Endothelial cell of umbilical vein (primary cell): ENCODE data around the gene ZCRB1. TPM values are rescaled to one million over a fixed set of nuclear protein-coding genes. Genes with fewer than 3 reads are reported as not detected.

Experiments
- BruUV-seq: library from RNA; stranded (reverse); fragments of 400-500 nt; replicated peaks from 2 replicates; lab custom pipeline; 2021; lab: Mats Ljungman, UMichigan
- CTCF ChIA-PET: fragments of 300-600, 350-600 bp; sonication (Branson Sonifier 250); formaldehyde crosslinking; loops from one replicate; lab custom pipeline; 2021; ENCODE audit warnings: antibody characterized with exemption, inconsistent platforms; lab: Charles Lee
- POLR2A ChIA-PET: fragments of 300-600, 350-600 bp; sonication (Branson Sonifier 250); formaldehyde crosslinking; loops from one replicate; lab custom pipeline; 2021; ENCODE audit warnings: antibody characterized with exemption, inconsistent platforms; lab: Charles Lee
- DNase-seq: peaks from one replicate; pipeline ENCODE4 v3.0.0-alpha.2; 2011; ENCODE audit warnings: low read depth, low spot score
- FAIRE-seq: peaks from 2 replicates; lab custom pipeline; 2011; peaks lifted over from hg19 to GRCh38; lab: Jason Lieb, UNC
- H2AFZ ChIP-seq: 2 replicates; pipeline ENCODE4 v1.6.0; 2012; ENCODE audit warnings: low read depth, low read length, control low read depth, inconsistent platforms
- H3K27ac ChIP-seq: 2 replicates; pipeline ENCODE4 v1.5.1; 2011; ENCODE audit warnings: low read depth, mild to moderate bottlenecking, control low read depth, low read length, moderate library complexity; ENCODE audit not compliant: insufficient read depth
- H3K27me3 ChIP-seq, 2 experiments: 2 replicates each; pipeline versions ENCODE4 v1.6.0 to v1.6.1; 2011; ENCODE audit warnings: low read length in 2 of 2, mixed read lengths in 1 of 2; ENCODE audit not compliant: control insufficient read depth in 2 of 2, insufficient read depth in 2 of 2
- H3K36me3 ChIP-seq, 2 experiments: 2 replicates in 1 of 2; 3 replicates in 1 of 2; pipeline ENCODE4 v1.5.1; 2011; ENCODE audit warnings: low read length in 2 of 2, mild to moderate bottlenecking in 1 of 2, moderate library complexity in 1 of 2; ENCODE audit not compliant: control insufficient read depth in 2 of 2, insufficient read depth in 2 of 2; ENCODE audit errors: extremely low read depth in 1 of 2
- H3K4me1 ChIP-seq: 3 replicates; pipeline ENCODE4 v1.5.1; 2011; ENCODE audit warnings: mild to moderate bottlenecking, low read length; ENCODE audit not compliant: control insufficient read depth, insufficient read depth; ENCODE audit errors: extremely low read depth
- H3K4me2 ChIP-seq: 2 replicates; pipeline ENCODE4 v1.6.1; 2011; ENCODE audit warnings: low read length, control low read depth, mixed read lengths; ENCODE audit not compliant: insufficient read depth
- H3K4me3 ChIP-seq, 3 experiments: fragments of 200-600 bp in 1 of 3; sonication (generic), shearing (Covaris generic) in 1 of 3; replicated peaks in 1 of 3; 2 replicates each; pipeline ENCODE4 v1.5.1; 2011 to 2016; ENCODE audit warnings: control low read depth in 3 of 3, low read length in 3 of 3, mild to moderate bottlenecking in 2 of 3, inconsistent platforms in 1 of 3, low read depth in 1 of 3, moderate library complexity in 1 of 3; ENCODE audit not compliant: insufficient read depth in 1 of 3
- H3K79me2 ChIP-seq: 2 replicates; pipeline ENCODE4 v1.6.0; 2012; ENCODE audit warnings: low read length, inconsistent platforms; ENCODE audit not compliant: control insufficient read depth, insufficient read depth
- H3K9ac ChIP-seq: replicated peaks from 2 replicates; pipeline ENCODE3; 2011; ENCODE audit warnings: low read length, control low read depth; ENCODE audit not compliant: insufficient read depth; ENCODE audit errors: extremely low read depth
- H3K9me1 ChIP-seq: replicated peaks from 3 replicates; pipeline ENCODE4 v1.6.0; 2011; ENCODE audit warnings: mild to moderate bottlenecking, low read length; ENCODE audit not compliant: control insufficient read depth, insufficient read depth; ENCODE audit errors: extremely low read depth
- H3K9me3 ChIP-seq: replicated peaks from 2 replicates; pipeline ENCODE4 v1.5.1; 2012; ENCODE audit warnings: low read length, inconsistent platforms; ENCODE audit not compliant: control insufficient read depth, insufficient read depth
- H4K20me1 ChIP-seq: replicated peaks from 2 replicates; pipeline ENCODE3; 2011; ENCODE audit warnings: mild to moderate bottlenecking, low read length; ENCODE audit not compliant: control insufficient read depth, insufficient read depth; ENCODE audit errors: extremely low read depth
- EZH2 ChIP-seq: IDR thresholded peaks from 2 replicates; pipeline ENCODE4 v1.6.1; 2012; ENCODE audit warnings: borderline replicate concordance, low read depth, mild to moderate bottlenecking, moderate library complexity, low read length, inconsistent platforms; ENCODE audit not compliant: severe bottlenecking
- FOS ChIP-seq: IDR thresholded peaks from 2 replicates; pipeline ENCODE4 v1.6.1; 2011; ENCODE audit warnings: mild to moderate bottlenecking, low read length, moderate library complexity, borderline replicate concordance; ENCODE audit not compliant: insufficient read depth
- GATA2 ChIP-seq: IDR thresholded peaks from 2 replicates; pipeline ENCODE4 v1.7.0; 2011; ENCODE audit warnings: low read depth, mild to moderate bottlenecking, moderate library complexity, mixed read lengths, low read length; ENCODE audit not compliant: insufficient read length, insufficient read depth
- JUN ChIP-seq: IDR thresholded peaks from 2 replicates; pipeline ENCODE4 v1.6.1; 2011; ENCODE audit warnings: borderline replicate concordance, low read depth; ENCODE audit not compliant: insufficient read length, insufficient read depth
- MYC ChIP-seq: IDR thresholded peaks from one replicate; pipeline ENCODE4 v1.6.1; 2011; ENCODE audit warnings: mild to moderate bottlenecking, low read depth, low read length
- POLR2A ChIP-seq: IDR thresholded peaks from 2 replicates; pipeline ENCODE4 v1.6.1; 2012; ENCODE audit warnings: low read depth, mild to moderate bottlenecking, control low read depth, low read length
- POLR2AphosphoS5 ChIP-seq: IDR thresholded peaks from 2 replicates; pipeline ENCODE4 v1.6.1; 2012; ENCODE audit warnings: low read depth, mild to moderate bottlenecking, control low read depth, low read length, moderate library complexity; ENCODE audit not compliant: insufficient read depth
- dilution Hi-C: fragments of 300-500 bp; cut with MboI; formaldehyde crosslinking; loops from one replicate; pipeline ENCODE4 v1.15.0; 2019; ENCODE audit warnings: low sequenced_read_pairs; ENCODE audit not compliant: extremely low pct_ligation_motif_present
- intact Hi-C: fragments of 100-400 bp; cut with micrococcal nuclease; formaldehyde crosslinking; loops from one replicate; pipeline ENCODE4 v1.10.0; 2022
- polyA plus RNA-seq, 4 experiments: library from polyadenylated mRNA; depleted of rRNA in 3 of 4; stranded (reverse) in 3 of 4; unstranded in 1 of 4; fragments of >200 nt; gene quantifications; 2 replicates each; pipeline versions ENCODE4 v1.2.1 to v1.2.3, GENCODE V29; 2011 to 2012; ENCODE audit warnings: missing spikeins in 1 of 4
- total RNA-seq: library from RNA; stranded (reverse); gene quantifications from 2 replicates; pipeline ENCODE4 v1.2.3, GENCODE V29; 2021
- TF ChIP-seq, protein P1 (sequence below), 2 donors: IDR thresholded peaks; 1 replicate in 1 of 2; 2 replicates in 1 of 2; pipeline ENCODE4 v1.5.1; 2011; ENCODE audit warnings: low read length in 2 of 2, mild to moderate bottlenecking in 2 of 2, moderate library complexity in 2 of 2, control low read depth in 1 of 2, inconsistent platforms in 1 of 2, low read depth in 1 of 2; ENCODE audit not compliant: insufficient read depth in 1 of 2; ENCODE audit errors: extremely low read depth in 1 of 2
- TF ChIP-seq, protein P2 (sequence below): IDR thresholded peaks from 2 replicates; pipeline ENCODE4 v1.6.1; 2011; ENCODE audit not compliant: insufficient read depth, insufficient read length

The ZCRB1 gene
- total and polyA plus RNA-seq, 2 donors (not counting 3 experiments of a cell fraction or from before 2014, with no cell fraction given): 13.2 to 55.3 TPM

DNA sequence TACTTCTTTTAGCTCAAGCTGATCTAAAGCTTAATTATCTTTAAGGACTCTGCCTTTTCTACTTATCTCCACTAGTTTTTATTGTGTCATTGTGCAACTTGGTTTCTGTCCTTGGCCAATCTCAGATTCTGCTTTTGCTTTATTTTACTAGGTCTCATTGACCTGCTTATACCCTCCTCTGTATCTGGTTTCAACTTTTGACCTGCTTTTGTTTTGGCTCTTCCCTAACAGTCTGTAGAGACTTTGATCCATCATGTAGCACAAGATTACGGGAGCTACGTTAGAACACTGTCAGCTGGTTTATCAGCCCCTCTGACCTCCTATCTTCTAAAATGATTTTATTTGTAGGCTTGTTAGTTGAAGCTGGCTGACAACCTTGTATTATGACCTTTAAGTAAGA lies 43.6 kb downstream of the ZCRB1 start:
- intact Hi-C loops (no loop called here), dilution Hi-C loops (no loop called here)
- Histone ChIP-seq H3K36me3 (no peaks in the 10 kb centered on the region), H3K4me3 (no peak overlapping the region), H3K27ac (no peak overlapping the region), H3K9me3 (no peaks in the 10 kb centered on the region), H3K4me2 (no peak overlapping the region), H3K9ac (no peak overlapping the region), H3K9me1 (no peaks in the 10 kb centered on the region), H3K27me3 (peaks cover 4 to 5% of the 10 kb centered on the region in 2 experiments), H3K79me2 (no peaks in the 10 kb centered on the region), H2AFZ (no peak overlapping the region), H4K20me1 (no peaks in the 10 kb centered on the region), H3K4me1 (no peaks in the 10 kb centered on the region)
- TF ChIP-seq, protein P1, sequence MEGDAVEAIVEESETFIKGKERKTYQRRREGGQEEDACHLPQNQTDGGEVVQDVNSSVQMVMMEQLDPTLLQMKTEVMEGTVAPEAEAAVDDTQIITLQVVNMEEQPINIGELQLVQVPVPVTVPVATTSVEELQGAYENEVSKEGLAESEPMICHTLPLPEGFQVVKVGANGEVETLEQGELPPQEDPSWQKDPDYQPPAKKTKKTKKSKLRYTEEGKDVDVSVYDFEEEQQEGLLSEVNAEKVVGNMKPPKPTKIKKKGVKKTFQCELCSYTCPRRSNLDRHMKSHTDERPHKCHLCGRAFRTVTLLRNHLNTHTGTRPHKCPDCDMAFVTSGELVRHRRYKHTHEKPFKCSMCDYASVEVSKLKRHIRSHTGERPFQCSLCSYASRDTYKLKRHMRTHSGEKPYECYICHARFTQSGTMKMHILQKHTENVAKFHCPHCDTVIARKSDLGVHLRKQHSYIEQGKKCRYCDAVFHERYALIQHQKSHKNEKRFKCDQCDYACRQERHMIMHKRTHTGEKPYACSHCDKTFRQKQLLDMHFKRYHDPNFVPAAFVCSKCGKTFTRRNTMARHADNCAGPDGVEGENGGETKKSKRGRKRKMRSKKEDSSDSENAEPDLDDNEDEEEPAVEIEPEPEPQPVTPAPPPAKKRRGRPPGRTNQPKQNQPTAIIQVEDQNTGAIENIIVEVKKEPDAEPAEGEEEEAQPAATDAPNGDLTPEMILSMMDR (IDR thresholded peaks at IDR 0.05; ENCODE audit: extremely low read depth in 1 of 2, insufficient read depth in 1 of 2, low read depth in 1 of 2, low read length in 2 of 2): no peak
- TF ChIP-seq MYC (no peak), EZH2 (no peak), POLR2AphosphoS5 (no peak), FOS (no peak)
- BruUV-seq: no TSS peak
- ChIA-PET CTCF (interaction anchor here (1.3 to 1.4 kb wide), 2 partner anchors 11 to 16 kb away, joined by 3 to 4 read pairs; no protein-coding TSS in a partner anchor), POLR2A (no interaction called here)
- DNase-seq: no peak
- no peak for FAIRE-seq

DNA sequence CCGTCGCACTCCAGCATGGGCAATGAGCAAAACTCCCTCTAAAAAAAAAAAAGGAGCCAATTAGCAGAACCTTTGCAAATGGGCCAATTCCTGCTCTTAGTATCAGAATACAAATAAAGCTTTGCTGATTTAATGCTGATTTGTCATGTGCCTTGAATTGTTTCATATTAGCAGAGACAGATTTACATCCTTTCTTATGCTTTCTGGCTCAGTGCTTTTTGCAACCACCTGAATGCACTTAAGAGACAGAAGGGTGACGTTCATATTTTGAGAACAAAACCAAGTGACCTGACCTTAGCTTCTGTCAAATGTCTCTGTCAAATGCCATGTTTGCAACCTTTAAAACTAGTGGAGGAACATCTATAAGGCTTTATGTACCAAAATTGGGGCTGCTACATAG lies 44.0 kb downstream of the ZCRB1 start:
- Histone ChIP-seq H3K79me2 (no peaks in the 10 kb centered on the region), H3K9me1 (no peaks in the 10 kb centered on the region), H2AFZ (no peak overlapping the region), H3K9ac (no peak overlapping the region), H3K9me3 (no peaks in the 10 kb centered on the region), H3K4me3 (no peak overlapping the region), H3K4me1 (no peaks in the 10 kb centered on the region), H3K27ac (no peak overlapping the region), H4K20me1 (no peaks in the 10 kb centered on the region), H3K27me3 (peaks cover 4 to 5% of the 10 kb centered on the region in 2 experiments), H3K36me3 (no peaks in the 10 kb centered on the region), H3K4me2 (no peak overlapping the region)
- TF ChIP-seq, protein P1 (IDR thresholded peaks at IDR 0.05; ENCODE audit: extremely low read depth in 1 of 2, insufficient read depth in 1 of 2, low read depth in 1 of 2, low read length in 2 of 2): no peak
- TF ChIP-seq POLR2A: no peak
- no peak for TF ChIP-seq EZH2
- TF ChIP-seq MYC: no peak
- no peak for TF ChIP-seq JUN
- TF ChIP-seq, protein P2, sequence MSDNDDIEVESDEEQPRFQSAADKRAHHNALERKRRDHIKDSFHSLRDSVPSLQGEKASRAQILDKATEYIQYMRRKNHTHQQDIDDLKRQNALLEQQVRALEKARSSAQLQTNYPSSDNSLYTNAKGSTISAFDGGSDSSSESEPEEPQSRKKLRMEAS: no peak
- TF ChIP-seq GATA2: no peak
- TF ChIP-seq FOS: no peak
- TF ChIP-seq POLR2AphosphoS5: no peak
- CTCF ChIA-PET: interaction anchor here (1.4 kb wide), 1 partner anchor 16 kb away, joined by 4 read pairs; no protein-coding TSS in a partner anchor
- intact Hi-C loops: no loop called here
- BruUV-seq: no TSS peak
- dilution Hi-C loops: no loop called here
- FAIRE-seq: no peak
- POLR2A ChIA-PET: no interaction called here
- no peak for DNase-seq
